Duodenal mucosa (tissue), 2 donors: ENCODE measurements around the gene APBB2.
"Not testable (repeated sequence)": the region's sequence is repeated elsewhere in the genome, so short reads cannot be mapped to it uniquely, and the experiment has no call there.

Experiments used
- H3K27ac ChIP-seq: one replicate; pipeline ENCODE4 v1.7.0; 2013; ENCODE audit warnings: low read depth, low read length
- H3K27me3 ChIP-seq, 2 donors: one replicate each; pipeline ENCODE4 v1.7.0; 2013; ENCODE audit warnings: low read length in 2 of 2, control low read depth in 1 of 2; ENCODE audit not compliant: insufficient read depth in 2 of 2, control insufficient read depth in 1 of 2
- H3K36me3 ChIP-seq, 2 donors: one replicate each; pipeline ENCODE4 v1.7.0; 2013; ENCODE audit warnings: low read length in 2 of 2, control low read depth in 1 of 2; ENCODE audit not compliant: insufficient read depth in 2 of 2, control insufficient read depth in 1 of 2
- H3K4me1 ChIP-seq, 2 donors: one replicate each; pipeline ENCODE4 v1.7.0; 2013; ENCODE audit warnings: low read length in 2 of 2, control low read depth in 1 of 2; ENCODE audit not compliant: insufficient read depth in 2 of 2, control insufficient read depth in 1 of 2
- H3K4me3 ChIP-seq, 2 donors: one replicate each; pipeline ENCODE4 v1.7.0; 2013; ENCODE audit warnings: low read length in 2 of 2, low read depth in 1 of 2
- H3K9ac ChIP-seq, 2 donors: one replicate each; pipeline ENCODE4 v1.7.0; 2013; ENCODE audit warnings: low read length in 2 of 2, low read depth in 1 of 2
- H3K9me3 ChIP-seq, 2 donors: one replicate each; pipeline ENCODE4 v1.7.0; 2013; ENCODE audit warnings: low read length in 2 of 2, control low read depth in 1 of 2; ENCODE audit not compliant: control insufficient read depth in 1 of 2

APBB2 gene

GRCh38 chr4:40927074-40927473 is 287.3 kb downstream of the APBB2 start:
- Histone ChIP-seq H3K9me3 (no peaks in the 10 kb centered on the region), H3K27me3 (no peaks in the 10 kb centered on the region), H3K9ac (no peak overlapping the region), H3K4me1 (no peaks in the 10 kb centered on the region), H3K4me3 (no peak overlapping the region), H3K27ac (no peak overlapping the region), H3K36me3 (peaks cover 0 to 3% of the 10 kb centered on the region in 2 donors)

DNA sequence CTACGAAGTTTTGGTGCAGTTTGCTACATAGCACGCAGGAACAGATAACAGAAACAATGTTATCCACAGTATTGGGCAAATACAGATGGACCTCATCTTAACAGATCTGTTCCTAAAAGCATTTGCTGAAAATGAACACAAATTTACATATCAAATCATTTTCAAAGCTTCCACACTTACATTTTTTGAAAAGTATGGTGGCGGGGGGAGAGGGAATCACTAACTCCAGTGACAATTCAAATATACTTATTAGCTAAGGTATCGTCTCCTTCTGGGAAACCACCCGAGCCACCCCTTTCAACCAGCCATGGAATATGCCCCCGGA is 289.6 kb downstream of the APBB2 start:
- H3K9ac ChIP-seq = no peak overlapping the region
- H3K27ac ChIP-seq = no peak overlapping the region
- peaks cover 0 to 3% of the 10 kb centered on the region in 2 donors for H3K36me3 ChIP-seq
- H3K27me3 ChIP-seq = no peaks in the 10 kb centered on the region
- H3K4me3 ChIP-seq = no peak overlapping the region
- H3K9me3 ChIP-seq = no peaks in the 10 kb centered on the region
- no peaks in the 10 kb centered on the region for H3K4me1 ChIP-seq

DNA sequence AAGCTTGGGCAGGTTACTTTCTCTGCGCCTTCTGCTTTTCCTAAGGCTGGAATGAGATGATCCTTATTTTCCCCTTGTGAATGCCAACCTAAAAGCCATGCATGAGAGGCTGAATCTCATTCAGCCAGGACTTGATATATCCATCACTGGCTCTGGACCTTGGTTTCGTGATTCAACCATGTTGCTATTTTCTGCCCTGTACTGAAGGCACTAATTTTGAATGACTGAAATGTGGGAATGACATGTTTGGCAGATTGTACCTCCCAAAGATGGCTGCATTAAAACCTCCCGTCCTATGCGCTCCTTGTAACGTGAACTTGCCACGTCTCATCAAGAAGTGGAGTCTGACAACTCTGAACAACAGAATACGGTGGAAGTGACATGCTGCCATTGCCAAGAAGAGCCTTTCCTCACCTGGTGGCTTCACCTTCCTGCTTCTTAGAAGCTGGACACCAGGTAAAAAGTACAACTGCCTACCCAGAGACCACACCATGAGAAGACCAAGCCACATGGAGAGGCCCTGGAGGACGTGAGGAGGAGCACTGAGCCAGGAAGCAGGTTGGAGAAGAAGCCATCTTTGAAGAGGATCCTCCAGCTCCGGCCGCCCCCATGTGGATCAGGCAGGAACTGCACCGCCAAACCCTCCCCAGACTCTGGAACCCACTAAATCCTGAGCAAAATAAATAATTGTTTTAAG is 290.1 kb downstream of the APBB2 start:
- H3K27ac ChIP-seq = no peak overlapping the region
- no peaks in the 10 kb centered on the region for H3K9me3 ChIP-seq
- no peak overlapping the region for H3K9ac ChIP-seq
- no peaks in the 10 kb centered on the region for H3K27me3 ChIP-seq
- peaks cover 0 to 3% of the 10 kb centered on the region in 2 donors for H3K36me3 ChIP-seq
- H3K4me3 ChIP-seq = no peak overlapping the region
- H3K4me1 ChIP-seq = no peaks in the 10 kb centered on the region

GRCh38 chr4:40923316-40924095 is 290.8 kb downstream of the APBB2 start:
- Histone ChIP-seq H3K4me3 (no peak overlapping the region), H3K9me3 (no peaks in the 10 kb centered on the region), H3K27me3 (no peaks in the 10 kb centered on the region), H3K36me3 (peaks cover 0 to 3% of the 10 kb centered on the region in 2 donors), H3K9ac (no peak overlapping the region), H3K4me1 (no peaks in the 10 kb centered on the region), H3K27ac (no peak overlapping the region)

DNA sequence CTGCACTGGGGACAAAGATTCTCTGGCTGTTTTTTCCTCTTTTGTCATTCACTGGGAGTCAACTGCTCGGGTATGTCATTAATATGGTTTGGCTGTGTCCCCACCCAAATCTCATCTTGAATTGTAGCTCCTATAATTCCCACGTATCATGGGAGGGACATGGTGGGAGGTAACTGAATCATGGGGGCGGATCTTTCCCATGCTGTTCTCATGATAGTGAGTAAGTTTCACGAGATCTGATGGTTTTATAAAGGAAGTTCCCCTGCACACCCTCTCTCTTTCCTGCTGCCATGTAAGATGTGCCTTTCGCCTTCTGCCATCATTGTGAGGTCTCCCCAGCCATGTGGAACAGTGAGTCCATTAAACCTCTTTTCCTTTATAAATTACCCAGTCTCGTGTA is 294.4 kb downstream of the APBB2 start:
- not testable (repeated sequence) for H3K9ac ChIP-seq, H3K36me3 ChIP-seq, H3K9me3 ChIP-seq, H3K27ac ChIP-seq, H3K4me1 ChIP-seq, H3K27me3 ChIP-seq, H3K4me3 ChIP-seq

GRCh38 chr4:40918330-40918729 is 296.0 kb downstream of the APBB2 start:
- Histone ChIP-seq H3K9ac (no peak overlapping the region), H3K9me3 (no peaks in the 10 kb centered on the region), H3K27me3 (no peaks in the 10 kb centered on the region), H3K36me3 (no peaks in the 10 kb centered on the region), H3K27ac (no peak overlapping the region), H3K4me1 (no peaks in the 10 kb centered on the region), H3K4me3 (no peak overlapping the region)

GRCh38 chr4:40916880-40917279 is 297.5 kb downstream of the APBB2 start:
- Histone ChIP-seq H3K36me3 (no peaks in the 10 kb centered on the region), H3K9ac (no peak overlapping the region), H3K27ac (no peak overlapping the region), H3K27me3 (no peaks in the 10 kb centered on the region), H3K4me3 (no peak overlapping the region), H3K4me1 (no peaks in the 10 kb centered on the region), H3K9me3 (no peaks in the 10 kb centered on the region)

GRCh38 chr4:40916218-40916555 is 298.2 kb downstream of the APBB2 start:
- Histone ChIP-seq H3K9ac (no peak overlapping the region), H3K4me3 (no peak overlapping the region), H3K27me3 (no peaks in the 10 kb centered on the region), H3K36me3 (no peaks in the 10 kb centered on the region), H3K9me3 (no peaks in the 10 kb centered on the region), H3K27ac (no peak overlapping the region), H3K4me1 (no peaks in the 10 kb centered on the region)

DNA sequence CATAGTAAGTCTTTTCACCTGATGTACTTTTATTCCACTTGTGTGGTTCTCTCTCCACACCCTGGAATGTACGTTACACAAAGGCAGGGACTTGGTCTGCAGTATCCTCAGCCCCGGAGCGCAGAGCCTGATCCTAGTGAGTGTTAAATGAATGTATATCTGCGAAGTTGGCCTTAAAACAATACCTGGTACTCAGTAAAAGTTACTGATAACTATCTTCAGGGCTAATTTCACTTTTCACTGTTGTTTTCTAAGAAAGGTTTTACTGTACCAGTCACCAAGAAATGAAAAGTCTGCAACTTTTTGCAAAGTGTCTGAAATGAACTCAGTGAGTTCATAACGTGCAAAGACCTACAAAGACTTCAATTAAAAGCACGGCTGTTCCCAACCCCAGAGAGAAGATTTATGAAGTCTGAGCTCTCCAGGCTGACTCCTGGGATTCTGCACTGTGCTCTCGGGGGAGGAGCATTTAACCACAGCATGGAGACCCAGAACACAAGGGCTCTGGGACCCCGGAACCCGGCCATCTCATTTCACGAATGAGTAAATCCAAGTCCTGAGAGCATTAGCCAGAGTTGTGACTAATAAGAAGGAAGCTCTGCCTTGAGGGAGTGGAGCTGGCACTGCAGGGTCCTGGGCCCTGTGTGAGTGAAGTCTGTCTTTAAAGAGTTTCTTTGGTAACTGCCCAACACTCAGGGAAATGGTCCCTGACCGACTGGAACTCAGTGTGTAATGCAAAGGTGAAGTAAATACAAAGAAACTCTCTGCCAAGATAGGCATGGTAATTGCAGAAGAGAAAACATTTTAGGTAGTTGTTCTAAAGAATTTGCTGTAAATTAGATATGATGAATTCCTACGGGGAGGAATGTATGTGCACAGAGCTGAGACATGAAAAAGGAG is 298.8 kb downstream of the APBB2 start:
- Histone ChIP-seq H3K27ac (no peak overlapping the region), H3K27me3 (no peaks in the 10 kb centered on the region), H3K4me1 (no peaks in the 10 kb centered on the region), H3K36me3 (no peaks in the 10 kb centered on the region), H3K4me3 (no peak overlapping the region), H3K9me3 (no peaks in the 10 kb centered on the region), H3K9ac (no peak overlapping the region)
